HL-60 (cell line): Measurements from ENCODE around the gene SNTB2.

Experiments used
- DNase-seq, 2 experiments: peaks; one replicate each; pipeline ENCODE4 v3.0.0-alpha.2; 2010 to 2020; ENCODE audit warnings: low read depth in 1 of 2, low spot score in 1 of 2
- H3K27ac ChIP-seq: fragments of 250-450 bp; sonication (Bioruptor Pico); replicated peaks from 2 replicates; pipeline ENCODE4 v1.5.1; 2020; ENCODE audit warnings: mild to moderate bottlenecking, moderate library complexity
- H3K27me3 ChIP-seq: fragments of 250-450 bp; sonication (Bioruptor Pico); 2 replicates; pipeline ENCODE4 v1.5.1; 2021; ENCODE audit warnings: mild to moderate bottlenecking, moderate library complexity; ENCODE audit not compliant: insufficient read depth, poor library complexity, severe bottlenecking
- H3K4me3 ChIP-seq: replicated peaks from 2 replicates; pipeline ENCODE4 v1.5.1; 2011; ENCODE audit warnings: mild to moderate bottlenecking, control low read depth, low read length; ENCODE audit not compliant: insufficient read depth
- GABPA ChIP-seq: IDR thresholded peaks from 2 replicates; pipeline ENCODE4 v1.6.1; 2012; ENCODE audit warnings: low read depth
- POLR2AphosphoS5 ChIP-seq: IDR thresholded peaks from 2 replicates; pipeline ENCODE4 v1.6.1; 2012; ENCODE audit warnings: low read depth
- SPI1 ChIP-seq: IDR thresholded peaks from 2 replicates; pipeline ENCODE4 v1.6.1; 2012; ENCODE audit warnings: low read depth, mild to moderate bottlenecking, borderline replicate concordance
- TF ChIP-seq, protein P1 (sequence below): IDR thresholded peaks from 2 replicates; pipeline ENCODE4 v1.6.1; 2012; ENCODE audit warnings: low read depth; ENCODE audit not compliant: insufficient replicate concordance
- TF ChIP-seq, protein P2 (sequence below): IDR thresholded peaks from one replicate; pipeline ENCODE4 v1.5.1; 2011; ENCODE audit warnings: low read length, control low read depth, inconsistent platforms; ENCODE audit not compliant: insufficient read depth

Gene SNTB2

DNA sequence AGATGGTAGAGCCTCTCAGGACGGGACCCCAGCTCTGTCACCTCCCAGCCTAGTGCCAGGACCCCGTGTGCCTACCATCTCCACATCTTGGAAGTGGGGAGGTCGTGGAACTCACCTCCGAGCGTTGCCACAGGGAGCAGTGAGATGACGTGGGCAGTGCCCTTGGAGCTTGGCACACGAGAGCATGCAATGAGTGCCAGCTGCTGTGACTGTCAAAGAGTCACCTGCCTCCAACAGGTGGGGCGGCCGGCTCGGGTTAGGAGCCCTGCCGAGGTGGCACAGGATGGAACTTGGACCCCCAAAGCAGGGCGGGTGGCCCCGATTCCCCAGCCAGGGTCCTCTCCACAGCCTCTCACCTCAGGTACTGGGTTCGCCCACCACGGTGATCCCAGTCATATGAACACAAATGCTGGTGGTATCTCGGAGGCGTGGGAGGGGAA lies 129.7 kb downstream of the SNTB2 start:
- H3K27ac ChIP-seq: no peak overlapping the region
- TF ChIP-seq POLR2AphosphoS5: no peak
- TF ChIP-seq, protein P1, sequence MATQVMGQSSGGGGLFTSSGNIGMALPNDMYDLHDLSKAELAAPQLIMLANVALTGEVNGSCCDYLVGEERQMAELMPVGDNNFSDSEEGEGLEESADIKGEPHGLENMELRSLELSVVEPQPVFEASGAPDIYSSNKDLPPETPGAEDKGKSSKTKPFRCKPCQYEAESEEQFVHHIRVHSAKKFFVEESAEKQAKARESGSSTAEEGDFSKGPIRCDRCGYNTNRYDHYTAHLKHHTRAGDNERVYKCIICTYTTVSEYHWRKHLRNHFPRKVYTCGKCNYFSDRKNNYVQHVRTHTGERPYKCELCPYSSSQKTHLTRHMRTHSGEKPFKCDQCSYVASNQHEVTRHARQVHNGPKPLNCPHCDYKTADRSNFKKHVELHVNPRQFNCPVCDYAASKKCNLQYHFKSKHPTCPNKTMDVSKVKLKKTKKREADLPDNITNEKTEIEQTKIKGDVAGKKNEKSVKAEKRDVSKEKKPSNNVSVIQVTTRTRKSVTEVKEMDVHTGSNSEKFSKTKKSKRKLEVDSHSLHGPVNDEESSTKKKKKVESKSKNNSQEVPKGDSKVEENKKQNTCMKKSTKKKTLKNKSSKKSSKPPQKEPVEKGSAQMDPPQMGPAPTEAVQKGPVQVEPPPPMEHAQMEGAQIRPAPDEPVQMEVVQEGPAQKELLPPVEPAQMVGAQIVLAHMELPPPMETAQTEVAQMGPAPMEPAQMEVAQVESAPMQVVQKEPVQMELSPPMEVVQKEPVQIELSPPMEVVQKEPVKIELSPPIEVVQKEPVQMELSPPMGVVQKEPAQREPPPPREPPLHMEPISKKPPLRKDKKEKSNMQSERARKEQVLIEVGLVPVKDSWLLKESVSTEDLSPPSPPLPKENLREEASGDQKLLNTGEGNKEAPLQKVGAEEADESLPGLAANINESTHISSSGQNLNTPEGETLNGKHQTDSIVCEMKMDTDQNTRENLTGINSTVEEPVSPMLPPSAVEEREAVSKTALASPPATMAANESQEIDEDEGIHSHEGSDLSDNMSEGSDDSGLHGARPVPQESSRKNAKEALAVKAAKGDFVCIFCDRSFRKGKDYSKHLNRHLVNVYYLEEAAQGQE: no peak
- DNase-seq: no peak

DNA sequence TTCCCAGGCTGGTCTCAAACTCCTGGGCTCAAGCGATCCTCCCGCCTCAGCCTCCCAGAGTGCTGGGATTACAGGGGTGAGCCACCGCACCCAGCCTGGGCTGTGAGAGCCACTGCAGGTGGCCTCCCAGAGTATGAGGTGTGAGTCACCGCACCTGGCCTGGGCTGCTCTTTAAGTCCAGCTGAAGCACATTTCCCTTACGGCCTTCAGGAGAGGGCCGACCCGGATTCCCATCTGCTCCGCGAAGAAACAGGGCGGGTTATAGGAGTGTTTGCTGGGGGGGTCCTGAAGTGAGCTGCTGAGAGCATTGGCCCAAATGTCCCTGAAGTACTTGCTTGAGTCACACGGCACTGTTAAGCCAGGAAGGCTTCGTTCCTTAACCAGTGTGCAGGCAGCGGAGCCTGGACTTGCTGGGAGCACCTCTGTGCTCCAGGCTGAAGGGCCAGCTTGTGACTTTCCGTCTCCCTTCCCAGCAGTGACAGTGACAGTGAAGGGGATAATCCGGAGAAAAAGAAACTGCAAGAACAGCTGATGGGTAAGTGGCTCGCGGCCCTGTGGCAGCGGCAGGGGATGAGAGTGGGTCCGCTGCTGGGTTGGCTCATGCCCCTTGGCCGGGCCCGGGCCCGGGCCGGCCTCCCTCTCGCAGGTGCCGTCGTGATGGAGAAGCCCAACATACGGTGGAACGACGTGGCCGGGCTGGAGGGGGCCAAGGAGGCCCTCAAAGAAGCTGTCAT lies 131.4 kb downstream of the SNTB2 start:
- H3K27ac ChIP-seq: no peak overlapping the region
- no peak overlapping the region for H3K4me3 ChIP-seq
- TF ChIP-seq, protein P2, sequence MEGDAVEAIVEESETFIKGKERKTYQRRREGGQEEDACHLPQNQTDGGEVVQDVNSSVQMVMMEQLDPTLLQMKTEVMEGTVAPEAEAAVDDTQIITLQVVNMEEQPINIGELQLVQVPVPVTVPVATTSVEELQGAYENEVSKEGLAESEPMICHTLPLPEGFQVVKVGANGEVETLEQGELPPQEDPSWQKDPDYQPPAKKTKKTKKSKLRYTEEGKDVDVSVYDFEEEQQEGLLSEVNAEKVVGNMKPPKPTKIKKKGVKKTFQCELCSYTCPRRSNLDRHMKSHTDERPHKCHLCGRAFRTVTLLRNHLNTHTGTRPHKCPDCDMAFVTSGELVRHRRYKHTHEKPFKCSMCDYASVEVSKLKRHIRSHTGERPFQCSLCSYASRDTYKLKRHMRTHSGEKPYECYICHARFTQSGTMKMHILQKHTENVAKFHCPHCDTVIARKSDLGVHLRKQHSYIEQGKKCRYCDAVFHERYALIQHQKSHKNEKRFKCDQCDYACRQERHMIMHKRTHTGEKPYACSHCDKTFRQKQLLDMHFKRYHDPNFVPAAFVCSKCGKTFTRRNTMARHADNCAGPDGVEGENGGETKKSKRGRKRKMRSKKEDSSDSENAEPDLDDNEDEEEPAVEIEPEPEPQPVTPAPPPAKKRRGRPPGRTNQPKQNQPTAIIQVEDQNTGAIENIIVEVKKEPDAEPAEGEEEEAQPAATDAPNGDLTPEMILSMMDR: no peak
- TF ChIP-seq, protein P1: no peak
- no peak for TF ChIP-seq POLR2AphosphoS5

More for the DNA sequence above, 129.7 kb downstream of the SNTB2 start:
- no peaks in the 10 kb centered on the region for H3K27me3 ChIP-seq
- H3K4me3 ChIP-seq: no peak overlapping the region

DNA sequence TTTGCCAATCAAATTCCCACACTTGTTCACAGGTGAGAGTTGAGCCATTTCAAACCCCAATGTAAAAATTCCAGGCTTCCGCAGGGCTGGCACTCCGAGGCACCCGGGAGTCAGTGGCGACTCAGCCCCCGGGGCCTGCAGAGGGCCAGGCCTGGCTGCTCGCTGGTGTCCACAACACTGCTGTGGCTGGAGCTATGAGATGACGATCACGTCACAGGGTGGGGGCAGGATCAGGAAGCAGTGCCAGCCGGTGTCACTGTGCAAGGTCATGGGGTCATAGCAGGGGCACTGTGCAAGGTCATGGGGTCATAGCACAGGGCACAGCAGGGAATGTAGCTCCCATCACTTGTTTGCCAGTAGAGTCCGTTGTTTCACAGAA lies 131.9 kb downstream of the SNTB2 start:
- DNase-seq: no peak
- Histone ChIP-seq H3K4me3 (no peak overlapping the region), H3K27ac (no peak overlapping the region), H3K27me3 (no peaks in the 10 kb centered on the region)
- TF ChIP-seq, protein P1: no peak
- TF ChIP-seq GABPA (no peak), SPI1 (no peak), POLR2AphosphoS5 (no peak)
- TF ChIP-seq, protein P2: no peak

More for the DNA sequence above, 131.4 kb downstream of the SNTB2 start:
- no peak for DNase-seq
- H3K27me3 ChIP-seq: no peaks in the 10 kb centered on the region
